DOHH2 (cell line): ENCODE data around the gene GUCY1A2.

Source experiments
- EZH2phosphoT487 ChIP-seq: fragments of 200-600 bp; sonication (generic); IDR thresholded peaks from 2 replicates; pipeline ENCODE4 v1.6.1; 2017; ENCODE audit warnings: borderline replicate concordance, mild to moderate bottlenecking, antibody characterized with exemption, low read length, moderate library complexity, mixed read lengths
- TF ChIP-seq, protein P1 (sequence below): fragments of 200-600 bp; sonication (generic); IDR thresholded peaks from one replicate; pipeline ENCODE4 v1.5.1; 2014; ENCODE audit warnings: antibody characterized with exemption, mild to moderate bottlenecking, low read depth, low read length; ENCODE audit not compliant: poor library complexity, severe bottlenecking

DNA sequence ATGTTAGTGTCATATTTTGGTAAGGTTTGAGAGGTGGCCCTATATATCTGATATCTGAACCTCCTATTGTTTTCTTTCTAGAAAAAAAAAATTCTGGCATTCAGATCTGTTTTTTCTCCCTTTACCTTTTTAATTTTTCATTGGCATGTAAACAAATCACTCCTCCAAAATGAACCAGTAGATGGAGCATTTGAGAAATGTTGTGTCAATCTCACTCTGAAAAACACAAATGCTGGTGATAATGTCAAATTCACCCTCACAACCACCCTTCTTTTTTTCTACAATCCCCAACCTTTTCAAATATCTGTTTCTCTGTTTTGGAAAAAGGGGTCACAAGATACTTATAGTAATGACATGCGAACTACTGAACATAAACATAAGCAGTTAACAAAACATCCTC lies 9.1 kb downstream of the GUCY1A2 start:
- TF ChIP-seq, protein P1, sequence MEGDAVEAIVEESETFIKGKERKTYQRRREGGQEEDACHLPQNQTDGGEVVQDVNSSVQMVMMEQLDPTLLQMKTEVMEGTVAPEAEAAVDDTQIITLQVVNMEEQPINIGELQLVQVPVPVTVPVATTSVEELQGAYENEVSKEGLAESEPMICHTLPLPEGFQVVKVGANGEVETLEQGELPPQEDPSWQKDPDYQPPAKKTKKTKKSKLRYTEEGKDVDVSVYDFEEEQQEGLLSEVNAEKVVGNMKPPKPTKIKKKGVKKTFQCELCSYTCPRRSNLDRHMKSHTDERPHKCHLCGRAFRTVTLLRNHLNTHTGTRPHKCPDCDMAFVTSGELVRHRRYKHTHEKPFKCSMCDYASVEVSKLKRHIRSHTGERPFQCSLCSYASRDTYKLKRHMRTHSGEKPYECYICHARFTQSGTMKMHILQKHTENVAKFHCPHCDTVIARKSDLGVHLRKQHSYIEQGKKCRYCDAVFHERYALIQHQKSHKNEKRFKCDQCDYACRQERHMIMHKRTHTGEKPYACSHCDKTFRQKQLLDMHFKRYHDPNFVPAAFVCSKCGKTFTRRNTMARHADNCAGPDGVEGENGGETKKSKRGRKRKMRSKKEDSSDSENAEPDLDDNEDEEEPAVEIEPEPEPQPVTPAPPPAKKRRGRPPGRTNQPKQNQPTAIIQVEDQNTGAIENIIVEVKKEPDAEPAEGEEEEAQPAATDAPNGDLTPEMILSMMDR: no peak
- TF ChIP-seq EZH2phosphoT487: no peak
